ENCODE results near the gene WDFY2. TPM values are rescaled to one million over a fixed set of nuclear protein-coding genes. Genes with fewer than 3 reads are reported as not detected.

The WDFY2 gene
- total RNA-seq, 1 donor from 2014 or later = 3.9 TPM

DNA sequence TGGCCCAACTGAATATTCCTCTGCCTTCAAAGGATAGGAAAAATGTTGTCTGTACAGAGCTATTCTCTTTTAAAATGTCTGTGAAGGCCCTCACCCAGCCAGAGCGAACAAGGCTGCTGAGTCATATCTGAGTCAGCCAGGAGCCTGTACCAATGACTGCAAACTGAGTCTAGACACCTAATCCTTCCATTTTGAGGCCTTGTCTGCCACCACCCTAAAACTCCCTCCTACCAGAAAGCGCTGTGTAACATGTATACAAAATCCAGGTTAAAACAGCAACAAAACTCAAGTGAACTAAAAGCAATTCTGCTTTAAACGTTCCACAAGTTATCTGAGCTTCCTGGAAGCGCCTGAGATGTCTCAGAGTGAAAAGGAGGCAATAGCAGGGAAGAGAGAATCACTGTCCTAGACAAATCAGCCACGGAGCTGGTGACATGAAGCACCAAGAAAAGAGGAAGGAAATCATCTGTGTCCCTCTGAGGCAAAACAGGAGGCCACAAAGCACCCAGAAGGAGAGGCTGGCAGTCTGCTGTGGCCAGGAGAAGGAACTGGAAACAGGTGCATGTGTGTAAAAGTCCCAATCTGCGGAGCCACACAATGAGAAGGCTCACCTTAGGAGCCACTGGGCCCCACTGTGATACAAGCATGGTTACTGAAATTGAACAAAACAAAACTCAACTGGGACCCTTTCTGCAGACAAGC, 209.5 kb downstream of the WDFY2 start:
- no peak overlapping the region for H3K4me3 Mint-ChIP-seq (ENCODE audit: unreplicated experiment)
- no peak for DNase-seq (ENCODE audit: low spot score)
- H3K27ac Mint-ChIP-seq (ENCODE audit: unreplicated experiment) = peak overlapping the region; percentile 78
- no peaks in the 10 kb centered on the region for H3K27me3 Mint-ChIP-seq (ENCODE audit: low read depth)
- H3K4me1 Mint-ChIP-seq (ENCODE audit: low read depth) = peaks cover 12% of the 10 kb centered on the region
- peaks cover 2% of the 10 kb centered on the region for H3K36me3 Mint-ChIP-seq (ENCODE audit: low read depth)
- H3K9me3 Mint-ChIP-seq (ENCODE audit: low read depth) = no peaks in the 10 kb centered on the region
- TF ChIP-seq, protein P1, sequence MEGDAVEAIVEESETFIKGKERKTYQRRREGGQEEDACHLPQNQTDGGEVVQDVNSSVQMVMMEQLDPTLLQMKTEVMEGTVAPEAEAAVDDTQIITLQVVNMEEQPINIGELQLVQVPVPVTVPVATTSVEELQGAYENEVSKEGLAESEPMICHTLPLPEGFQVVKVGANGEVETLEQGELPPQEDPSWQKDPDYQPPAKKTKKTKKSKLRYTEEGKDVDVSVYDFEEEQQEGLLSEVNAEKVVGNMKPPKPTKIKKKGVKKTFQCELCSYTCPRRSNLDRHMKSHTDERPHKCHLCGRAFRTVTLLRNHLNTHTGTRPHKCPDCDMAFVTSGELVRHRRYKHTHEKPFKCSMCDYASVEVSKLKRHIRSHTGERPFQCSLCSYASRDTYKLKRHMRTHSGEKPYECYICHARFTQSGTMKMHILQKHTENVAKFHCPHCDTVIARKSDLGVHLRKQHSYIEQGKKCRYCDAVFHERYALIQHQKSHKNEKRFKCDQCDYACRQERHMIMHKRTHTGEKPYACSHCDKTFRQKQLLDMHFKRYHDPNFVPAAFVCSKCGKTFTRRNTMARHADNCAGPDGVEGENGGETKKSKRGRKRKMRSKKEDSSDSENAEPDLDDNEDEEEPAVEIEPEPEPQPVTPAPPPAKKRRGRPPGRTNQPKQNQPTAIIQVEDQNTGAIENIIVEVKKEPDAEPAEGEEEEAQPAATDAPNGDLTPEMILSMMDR (IDR thresholded peaks at IDR 0.05) = no peak

DNA sequence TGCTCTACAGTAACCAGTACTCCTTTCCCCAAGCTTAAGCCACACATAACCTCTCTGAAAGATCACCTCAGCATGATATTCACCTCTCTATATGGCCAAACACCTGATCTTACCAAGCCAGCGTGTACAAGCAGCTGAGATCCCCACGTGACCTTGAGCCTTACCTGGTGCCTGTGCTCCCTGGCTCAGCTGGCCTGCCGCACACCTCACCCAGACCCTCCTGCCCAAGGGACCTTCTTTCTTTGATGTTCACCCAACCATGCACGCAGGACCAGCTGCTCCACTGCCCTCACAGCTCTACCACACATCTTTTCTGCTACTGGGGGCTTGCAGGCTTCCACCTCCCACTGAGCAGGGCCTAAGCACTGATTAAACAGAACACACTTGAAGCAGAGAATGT, 210.7 kb downstream of the WDFY2 start:
- DNase-seq (ENCODE audit: low spot score) = no peak
- peaks cover 12% of the 10 kb centered on the region for H3K4me1 Mint-ChIP-seq (ENCODE audit: low read depth)
- peaks cover 2% of the 10 kb centered on the region for H3K36me3 Mint-ChIP-seq (ENCODE audit: low read depth)
- H3K9me3 Mint-ChIP-seq (ENCODE audit: low read depth) = no peaks in the 10 kb centered on the region
- TF ChIP-seq, protein P1 (IDR thresholded peaks at IDR 0.05) = no peak
- H3K4me3 Mint-ChIP-seq (ENCODE audit: unreplicated experiment) = no peak overlapping the region
- no peaks in the 10 kb centered on the region for H3K27me3 Mint-ChIP-seq (ENCODE audit: low read depth)
- no peak overlapping the region for H3K27ac Mint-ChIP-seq (ENCODE audit: unreplicated experiment)

DNA sequence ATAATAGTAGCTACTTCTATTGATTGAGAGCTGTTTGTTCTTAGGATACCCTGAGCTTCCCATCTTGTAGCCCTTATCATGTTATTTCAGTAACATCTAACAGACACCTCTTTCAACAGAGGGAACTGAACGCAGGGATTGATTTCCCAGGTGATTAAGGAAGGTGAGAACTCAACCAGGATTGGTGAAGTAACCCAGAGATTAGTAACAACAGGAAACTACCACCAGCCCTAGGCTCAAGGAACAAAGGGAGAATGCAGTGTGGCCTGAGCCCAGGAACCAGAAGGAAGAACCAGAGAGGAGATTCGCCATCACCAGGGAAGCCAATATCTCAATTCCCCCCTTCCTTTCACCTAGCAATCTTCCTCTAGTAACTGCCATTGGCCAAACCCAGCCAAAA, 211.2 kb downstream of the WDFY2 start:
- H3K4me3 Mint-ChIP-seq (ENCODE audit: unreplicated experiment) = no peak overlapping the region
- peaks cover 12% of the 10 kb centered on the region for H3K4me1 Mint-ChIP-seq (ENCODE audit: low read depth)
- H3K27ac Mint-ChIP-seq (ENCODE audit: unreplicated experiment) = no peak overlapping the region
- TF ChIP-seq, protein P1 (IDR thresholded peaks at IDR 0.05) = no peak
- peaks cover 2% of the 10 kb centered on the region for H3K36me3 Mint-ChIP-seq (ENCODE audit: low read depth)
- H3K27me3 Mint-ChIP-seq (ENCODE audit: low read depth) = no peaks in the 10 kb centered on the region
- DNase-seq (ENCODE audit: low spot score) = no peak
- H3K9me3 Mint-ChIP-seq (ENCODE audit: low read depth) = no peaks in the 10 kb centered on the region

DNA sequence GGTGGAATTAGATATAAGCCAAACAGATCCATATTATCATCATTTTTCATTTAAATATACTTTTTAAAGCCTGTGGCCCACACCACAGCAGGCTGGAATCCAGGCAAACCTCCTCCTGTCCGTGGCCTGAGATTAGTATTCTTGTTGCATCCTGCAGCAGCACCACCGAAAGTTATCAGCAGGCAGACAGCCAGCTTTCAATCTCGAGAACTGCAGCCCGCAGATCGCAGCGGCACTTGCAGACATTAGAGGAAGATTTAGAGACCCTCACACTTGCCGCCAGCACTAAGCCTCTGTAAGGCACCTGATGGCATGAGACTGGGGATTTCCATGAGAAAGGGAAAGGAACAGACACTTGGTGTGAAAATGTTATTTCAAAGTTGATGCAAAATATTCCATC, 212.3 kb downstream of the WDFY2 start:
- no peak overlapping the region for H3K4me3 Mint-ChIP-seq (ENCODE audit: unreplicated experiment)
- TF ChIP-seq, protein P1 (IDR thresholded peaks at IDR 0.05) = no peak
- H3K36me3 Mint-ChIP-seq (ENCODE audit: low read depth) = no peaks in the 10 kb centered on the region
- H3K27ac Mint-ChIP-seq (ENCODE audit: unreplicated experiment) = no peak overlapping the region
- no peak for DNase-seq (ENCODE audit: low spot score)
- H3K4me1 Mint-ChIP-seq (ENCODE audit: low read depth) = peaks cover 16% of the 10 kb centered on the region
- no peaks in the 10 kb centered on the region for H3K27me3 Mint-ChIP-seq (ENCODE audit: low read depth)
- no peaks in the 10 kb centered on the region for H3K9me3 Mint-ChIP-seq (ENCODE audit: low read depth)

DNA sequence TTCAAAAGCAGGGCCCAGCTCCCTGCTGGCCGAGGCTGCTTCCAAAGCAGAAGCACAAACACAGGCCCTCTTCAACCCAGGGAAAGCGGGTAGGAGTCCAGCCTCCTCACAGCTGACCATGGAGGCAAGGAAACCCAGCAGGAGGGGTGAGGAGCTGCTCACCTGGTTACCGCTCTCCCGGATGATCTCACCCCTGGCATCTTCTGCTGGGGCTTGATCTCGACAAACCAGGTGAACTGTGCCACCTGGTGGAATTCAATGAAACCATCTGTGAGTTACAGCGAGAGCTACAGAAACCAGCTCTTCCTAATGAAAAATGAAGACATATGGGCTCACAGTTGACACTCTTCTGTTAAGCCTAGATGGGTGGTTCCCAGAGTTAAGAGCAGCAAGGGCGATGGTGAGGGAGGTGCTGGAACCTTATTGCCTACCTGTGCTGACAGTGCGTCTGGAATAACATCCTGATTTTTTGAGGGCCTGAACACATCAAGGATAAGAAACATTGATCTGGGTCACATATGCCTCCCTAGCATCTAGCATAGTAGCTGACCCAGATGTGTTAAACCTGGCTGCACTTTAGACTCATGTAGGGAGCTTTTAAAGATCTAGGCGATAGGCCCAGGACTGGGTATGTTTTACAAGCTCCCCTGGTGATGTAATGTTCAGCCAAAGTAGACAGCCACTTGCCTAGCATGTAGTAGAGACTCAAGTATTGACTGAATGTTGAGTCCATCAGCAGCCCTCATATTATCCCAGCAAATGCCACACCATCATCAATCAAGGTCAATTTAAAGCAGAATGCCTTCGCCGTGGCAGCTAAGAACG, 213.6 kb downstream of the WDFY2 start:
- no peak for DNase-seq (ENCODE audit: low spot score)
- no peak overlapping the region for H3K27ac Mint-ChIP-seq (ENCODE audit: unreplicated experiment)
- H3K4me1 Mint-ChIP-seq (ENCODE audit: low read depth) = peaks cover 28% of the 10 kb centered on the region
- TF ChIP-seq, protein P1 (IDR thresholded peaks at IDR 0.05) = peak; percentile 80
- H3K27me3 Mint-ChIP-seq (ENCODE audit: low read depth) = no peaks in the 10 kb centered on the region
- no peak overlapping the region for H3K4me3 Mint-ChIP-seq (ENCODE audit: unreplicated experiment)
- no peaks in the 10 kb centered on the region for H3K9me3 Mint-ChIP-seq (ENCODE audit: low read depth)
- no peaks in the 10 kb centered on the region for H3K36me3 Mint-ChIP-seq (ENCODE audit: low read depth)

Data from chondrocyte (in vitro differentiated cells).